Measurements from ENCODE around the gene CCDC39. TPM values are rescaled to one million over a fixed set of nuclear protein-coding genes. Genes with fewer than 3 reads are reported as not detected.

The CCDC39 gene
- total RNA-seq (under 1 TPM in 1 of 2 donors, not detected in 1; 0.60 TPM), polyA plus RNA-seq (not detected)
- long read RNA-seq, donor 1, partial matches to known transcripts = 0 of 2 reads
- long read RNA-seq, donor 1, other reads (novel, unspliced or antisense) = 2 of 2 reads
- long read RNA-seq, donor 2, partial matches to known transcripts = 0 of 1 reads
- long read RNA-seq, donor 2, other reads (novel, unspliced or antisense) = 1 of 1 reads

DNA sequence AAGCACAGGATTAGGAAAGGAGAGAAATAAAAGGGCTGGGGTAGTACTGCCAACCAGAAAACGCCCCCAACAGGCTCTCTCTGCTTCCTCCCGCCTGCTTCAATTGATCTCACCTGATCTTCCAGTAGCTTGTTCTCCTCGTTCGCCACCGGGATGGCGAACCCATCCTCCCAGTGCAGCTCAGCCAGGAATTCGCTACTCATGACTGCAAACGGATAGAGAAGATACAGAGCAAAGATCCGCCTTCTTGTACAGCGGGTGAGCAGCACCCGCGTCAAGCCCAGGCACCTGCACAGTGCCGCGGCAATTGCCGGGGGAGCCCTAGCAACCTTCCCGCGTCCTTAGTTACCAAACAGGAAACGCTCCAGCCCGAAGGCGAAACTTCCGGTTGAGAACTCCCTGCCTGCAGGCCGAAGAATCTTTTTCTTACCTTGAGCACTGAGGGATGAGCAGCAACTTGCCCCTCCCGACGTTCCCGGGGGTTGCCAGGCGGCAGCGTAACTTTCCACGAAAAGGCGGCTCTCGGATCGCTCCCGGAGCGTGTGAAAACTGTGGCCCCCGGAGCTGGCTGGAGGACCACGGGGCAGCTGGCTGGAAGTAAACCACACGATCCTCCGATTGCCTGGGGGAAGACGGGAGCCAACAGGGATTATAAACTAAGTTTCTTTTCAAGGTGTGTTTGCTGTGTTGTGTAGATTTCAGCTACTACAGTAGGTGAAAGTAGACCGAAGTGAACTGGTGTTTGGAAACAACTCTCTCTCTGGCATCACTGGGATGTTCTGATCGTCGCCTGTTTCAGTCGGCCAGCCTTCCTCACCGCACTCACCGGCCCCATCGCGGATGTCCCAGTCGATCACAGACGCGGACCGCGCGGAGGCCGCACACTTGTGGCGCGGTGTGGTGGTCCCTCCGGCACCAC lies at the start of gene CCDC39:
TSS of gene CCDC39 (minus strand) at position 312 of the 919 bp plus-strand sequence. CDS start at position 203, 109 bp downstream.
- Histone ChIP-seq H3K4me1 (ENCODE audit: control insufficient read depth in 1 of 2, insufficient read depth in 2 of 2, low read length in 2 of 2) (no peaks in the 10 kb centered on the region), H3K36me3 (ENCODE audit: control insufficient read depth in 1 of 2, insufficient read depth in 2 of 2, low read length in 1 of 2) (no peaks in the 10 kb centered on the region), H3K27ac (ENCODE audit: low read depth in 1 of 2, low read length in 2 of 2) (no peak within 1 kb of the TSS), H3K9me3 (ENCODE audit: control insufficient read depth, low read length) (no peaks in the 10 kb centered on the region), H3K4me3 (ENCODE audit: low read length in 2 of 2) (peak within 1 kb of the TSS; percentile 45 to 54), H3K27me3 (ENCODE audit: control insufficient read depth in 1 of 2, insufficient read depth in 2 of 2, low read length in 1 of 2) (no peaks in the 10 kb centered on the region)
- peak; percentile 75 for ATAC-seq (ENCODE audit: low FRiP score)
- WGBS, 2 donors = 1% methylated on average over 55 to 56 of the region's 56 CpGs
- DNase-seq = peak; percentile 53 to 84
- intact Hi-C loops (cut with DNase I) = no loop called here

DNA sequence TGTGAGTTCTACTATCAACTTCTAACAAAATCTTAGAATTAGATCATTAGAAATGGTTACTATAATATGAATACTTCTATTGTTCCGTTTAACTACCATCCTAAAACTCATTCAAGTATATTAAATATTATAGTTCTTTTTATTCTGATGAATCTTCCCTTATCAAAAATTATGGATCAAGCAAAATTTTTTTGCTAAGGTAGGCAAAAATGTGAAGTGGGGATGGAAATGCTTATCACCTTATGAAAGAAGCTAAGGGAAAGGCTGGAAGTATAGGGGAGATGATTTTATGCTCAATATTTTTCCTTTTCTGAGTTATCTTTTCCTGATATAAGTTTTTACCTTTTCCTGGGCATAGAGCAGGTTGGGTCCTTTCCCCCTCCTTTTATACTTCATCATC lies 40.7 kb upstream of the CCDC39 start:
- Histone ChIP-seq H3K4me3 (ENCODE audit: low read length in 2 of 2) (no peak overlapping the region), H3K36me3 (ENCODE audit: control insufficient read depth in 1 of 2, insufficient read depth in 2 of 2, low read length in 1 of 2) (no peaks in the 10 kb centered on the region), H3K4me1 (ENCODE audit: control insufficient read depth in 1 of 2, insufficient read depth in 2 of 2, low read length in 2 of 2) (no peaks in the 10 kb centered on the region), H3K9me3 (ENCODE audit: control insufficient read depth, low read length) (no peaks in the 10 kb centered on the region), H3K27ac (ENCODE audit: low read depth in 1 of 2, low read length in 2 of 2) (no peak overlapping the region), H3K27me3 (ENCODE audit: control insufficient read depth in 1 of 2, insufficient read depth in 2 of 2, low read length in 1 of 2) (no peaks in the 10 kb centered on the region)
- ATAC-seq (ENCODE audit: low FRiP score) (no peak), DNase-seq (no peak)
- intact Hi-C loops (cut with DNase I) = no loop called here
- 37 to 87% methylated on average over 1 of the region's 1 CpG for WGBS, 2 donors

DNA sequence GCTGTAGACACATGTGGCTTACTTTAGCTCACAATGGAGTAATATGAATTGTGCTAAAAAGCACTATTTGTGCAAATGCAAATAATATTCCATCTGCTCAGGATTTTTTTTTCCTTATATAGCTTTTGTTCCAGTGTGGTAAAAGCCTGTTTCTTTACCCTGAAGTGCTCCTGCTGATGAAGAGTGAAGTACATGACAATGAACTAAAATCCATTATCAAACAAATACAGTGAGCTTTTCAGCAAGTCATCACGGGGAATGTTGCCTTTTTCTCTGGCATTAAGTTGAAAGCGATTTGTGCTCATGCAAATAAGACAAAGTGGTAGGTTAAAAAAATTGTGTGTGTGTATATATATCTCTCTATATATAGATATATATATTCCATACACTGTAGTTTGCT lies 28.6 kb upstream of the CCDC39 start:
- 8% methylated on average over 2 of the region's 2 CpGs for WGBS, 2 donors

DNA sequence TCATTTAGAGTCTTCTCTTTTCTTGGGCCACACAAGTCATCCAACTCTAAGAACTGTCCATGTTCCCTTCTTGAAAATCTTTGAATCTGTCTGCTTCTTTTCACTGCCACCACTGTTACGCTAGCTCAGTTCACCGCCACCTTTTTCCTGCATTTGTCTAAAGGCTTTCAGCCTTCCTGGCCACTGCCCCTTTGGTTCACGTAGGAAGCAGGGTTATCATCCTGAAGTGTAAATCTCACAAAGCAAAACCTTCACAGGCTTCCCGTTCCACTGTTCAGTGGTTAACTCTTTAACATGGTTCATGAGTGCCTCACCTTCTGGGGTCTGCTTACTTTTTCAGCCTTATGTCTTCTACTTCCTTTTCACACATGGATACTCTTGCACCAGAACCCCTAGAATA lies 26.3 kb upstream of the CCDC39 start:
- no peak for DNase-seq
- intact Hi-C loops (cut with DNase I) = no loop called here
- no peak for ATAC-seq (ENCODE audit: low FRiP score)
- H3K9me3 ChIP-seq (ENCODE audit: control insufficient read depth, low read length) = no peaks in the 10 kb centered on the region
- no peak overlapping the region for H3K27ac ChIP-seq (ENCODE audit: low read depth in 1 of 2, low read length in 2 of 2)
- 56 to 61% methylated on average over 4 of the region's 4 CpGs for WGBS, 2 donors
- no peaks in the 10 kb centered on the region for H3K4me1 ChIP-seq (ENCODE audit: control insufficient read depth in 1 of 2, insufficient read depth in 2 of 2, low read length in 2 of 2)
- no peaks in the 10 kb centered on the region for H3K27me3 ChIP-seq (ENCODE audit: control insufficient read depth in 1 of 2, insufficient read depth in 2 of 2, low read length in 1 of 2)
- no peak overlapping the region for H3K4me3 ChIP-seq (ENCODE audit: low read length in 2 of 2)
- no peaks in the 10 kb centered on the region for H3K36me3 ChIP-seq (ENCODE audit: control insufficient read depth in 1 of 2, insufficient read depth in 2 of 2, low read length in 1 of 2)

More for the DNA sequence above, 28.6 kb upstream of the CCDC39 start:
- Histone ChIP-seq H3K4me3 (ENCODE audit: low read length in 2 of 2) (no peak overlapping the region), H3K27ac (ENCODE audit: low read depth in 1 of 2, low read length in 2 of 2) (no peak overlapping the region), H3K4me1 (ENCODE audit: control insufficient read depth in 1 of 2, insufficient read depth in 2 of 2, low read length in 2 of 2) (no peaks in the 10 kb centered on the region), H3K9me3 (ENCODE audit: control insufficient read depth, low read length) (no peaks in the 10 kb centered on the region), H3K36me3 (ENCODE audit: control insufficient read depth in 1 of 2, insufficient read depth in 2 of 2, low read length in 1 of 2) (no peaks in the 10 kb centered on the region), H3K27me3 (ENCODE audit: control insufficient read depth in 1 of 2, insufficient read depth in 2 of 2, low read length in 1 of 2) (no peaks in the 10 kb centered on the region)
- no peak for DNase-seq
- no peak for ATAC-seq (ENCODE audit: low FRiP score)
- intact Hi-C loops (cut with DNase I) = no loop called here

DNA sequence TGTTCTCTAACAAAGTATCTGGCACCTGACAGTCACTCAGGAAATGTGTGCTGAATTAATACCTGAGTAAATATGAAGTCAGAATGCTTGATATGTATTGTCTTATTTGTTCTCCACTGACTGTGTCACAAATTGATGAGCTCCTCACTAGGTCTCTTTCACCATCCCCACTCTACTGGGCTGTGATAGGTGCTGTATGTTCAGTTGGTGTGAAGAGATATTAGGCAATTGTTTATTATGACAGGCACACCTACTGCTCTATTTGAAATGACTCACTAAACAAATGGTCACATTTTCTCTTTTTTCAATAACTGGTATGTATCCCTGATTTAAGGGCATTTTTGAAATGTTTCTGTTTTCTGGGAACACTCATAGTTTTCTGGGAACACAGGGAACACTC lies 25.2 kb upstream of the CCDC39 start:
- no peak for ATAC-seq (ENCODE audit: low FRiP score)
- H3K9me3 ChIP-seq (ENCODE audit: control insufficient read depth, low read length) = no peaks in the 10 kb centered on the region
- H3K4me1 ChIP-seq (ENCODE audit: control insufficient read depth in 1 of 2, insufficient read depth in 2 of 2, low read length in 2 of 2) = no peaks in the 10 kb centered on the region
- no peak overlapping the region for H3K4me3 ChIP-seq (ENCODE audit: low read length in 2 of 2)
- intact Hi-C loops (cut with DNase I) = no loop called here
- H3K27ac ChIP-seq (ENCODE audit: low read depth in 1 of 2, low read length in 2 of 2) = no peak overlapping the region
- no peak for DNase-seq
- no peaks in the 10 kb centered on the region for H3K36me3 ChIP-seq (ENCODE audit: control insufficient read depth in 1 of 2, insufficient read depth in 2 of 2, low read length in 1 of 2)
- H3K27me3 ChIP-seq (ENCODE audit: control insufficient read depth in 1 of 2, insufficient read depth in 2 of 2, low read length in 1 of 2) = no peaks in the 10 kb centered on the region

DNA sequence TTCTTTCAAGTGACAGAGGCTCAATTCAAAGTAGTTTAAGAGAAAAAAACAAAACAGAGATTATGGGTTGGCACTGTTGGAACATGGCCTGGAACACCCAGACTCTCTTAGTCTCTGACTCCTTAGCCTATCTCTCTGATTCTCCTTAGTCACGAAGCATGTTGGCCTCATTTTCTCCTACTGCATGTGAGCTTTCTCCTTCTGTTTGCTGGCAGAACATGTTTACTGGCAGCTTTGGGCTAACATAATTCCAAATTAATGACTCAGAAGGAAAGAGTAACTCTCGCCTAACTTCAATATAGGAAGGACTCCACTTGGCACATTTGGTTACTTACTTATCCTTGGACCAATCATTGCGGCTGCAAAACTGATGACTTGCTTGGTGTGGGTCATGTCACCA lies 21.7 kb upstream of the CCDC39 start:
- ATAC-seq (ENCODE audit: low FRiP score) (no peak), DNase-seq (no peak)
- Histone ChIP-seq H3K36me3 (ENCODE audit: control insufficient read depth in 1 of 2, insufficient read depth in 2 of 2, low read length in 1 of 2) (no peaks in the 10 kb centered on the region), H3K4me3 (ENCODE audit: low read length in 2 of 2) (no peak overlapping the region), H3K27ac (ENCODE audit: low read depth in 1 of 2, low read length in 2 of 2) (no peak overlapping the region), H3K9me3 (ENCODE audit: control insufficient read depth, low read length) (peaks cover 3% of the 10 kb centered on the region), H3K27me3 (ENCODE audit: control insufficient read depth in 1 of 2, insufficient read depth in 2 of 2, low read length in 1 of 2) (no peaks in the 10 kb centered on the region), H3K4me1 (ENCODE audit: control insufficient read depth in 1 of 2, insufficient read depth in 2 of 2, low read length in 2 of 2) (no peaks in the 10 kb centered on the region)
- intact Hi-C loops (cut with DNase I) = no loop called here
- WGBS, 2 donors = 47 to 57% methylated on average over 3 of the region's 3 CpGs

DNA sequence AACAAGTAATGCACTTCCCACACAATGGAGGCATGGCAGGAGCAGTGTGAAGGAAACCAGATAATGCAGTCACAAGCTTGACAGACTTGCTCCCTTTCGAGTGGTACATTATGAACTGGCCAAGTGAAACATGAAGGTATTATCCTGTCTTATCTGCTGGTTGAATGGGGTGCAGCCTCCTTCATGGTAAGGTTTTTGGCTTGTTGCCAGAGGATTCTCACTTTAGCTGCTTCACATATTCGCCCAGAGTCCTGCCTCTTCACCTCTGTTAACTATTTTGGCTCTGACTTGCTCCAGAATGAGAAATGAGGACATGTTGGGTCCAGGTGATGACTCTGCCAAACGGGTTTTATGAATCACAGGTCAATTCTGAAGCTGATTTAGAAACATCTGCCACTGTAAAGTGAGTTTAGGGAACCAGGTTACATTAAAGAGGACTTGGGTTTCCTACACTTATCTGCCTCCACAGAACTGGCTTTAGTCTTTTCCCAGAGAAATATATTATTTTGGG lies 19.5 kb upstream of the CCDC39 start:
- intact Hi-C loops (cut with DNase I) = no loop called here
- Histone ChIP-seq H3K9me3 (ENCODE audit: control insufficient read depth, low read length) (peaks cover 3% of the 10 kb centered on the region), H3K4me3 (ENCODE audit: low read length in 2 of 2) (no peak overlapping the region), H3K27me3 (ENCODE audit: control insufficient read depth in 1 of 2, insufficient read depth in 2 of 2, low read length in 1 of 2) (no peaks in the 10 kb centered on the region), H3K27ac (ENCODE audit: low read depth in 1 of 2, low read length in 2 of 2) (no peak overlapping the region), H3K36me3 (ENCODE audit: control insufficient read depth in 1 of 2, insufficient read depth in 2 of 2, low read length in 1 of 2) (no peaks in the 10 kb centered on the region), H3K4me1 (ENCODE audit: control insufficient read depth in 1 of 2, insufficient read depth in 2 of 2, low read length in 2 of 2) (no peaks in the 10 kb centered on the region)
- 51% methylated on average over 3 of the region's 3 CpGs for WGBS, 2 donors
- DNase-seq = no peak
- no peak for ATAC-seq (ENCODE audit: low FRiP score)

DNA sequence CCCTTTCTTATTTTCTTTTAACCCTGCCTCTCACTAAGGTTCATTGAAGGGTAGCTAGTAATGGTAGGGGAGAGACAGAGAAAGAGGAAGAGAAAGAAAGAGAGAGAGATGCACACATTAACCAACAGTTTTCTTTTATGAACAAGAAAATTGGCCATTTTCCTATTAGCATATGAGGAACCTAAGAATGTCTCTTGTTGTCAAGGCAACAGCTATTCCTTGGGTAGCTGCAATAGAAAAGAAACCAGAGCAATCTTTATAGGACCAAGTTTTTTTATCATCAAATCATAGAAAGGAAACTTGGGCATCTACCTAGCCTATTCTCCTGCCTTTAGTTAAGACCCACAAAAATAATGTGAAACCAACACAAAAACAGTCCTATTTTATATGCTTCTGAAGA lies 15.0 kb upstream of the CCDC39 start:
- Histone ChIP-seq H3K27me3 (ENCODE audit: control insufficient read depth in 1 of 2, insufficient read depth in 2 of 2, low read length in 1 of 2) (no peaks in the 10 kb centered on the region), H3K36me3 (ENCODE audit: control insufficient read depth in 1 of 2, insufficient read depth in 2 of 2, low read length in 1 of 2) (no peaks in the 10 kb centered on the region), H3K9me3 (ENCODE audit: control insufficient read depth, low read length) (peaks cover 3% of the 10 kb centered on the region), H3K4me3 (ENCODE audit: low read length in 2 of 2) (no peak overlapping the region), H3K27ac (ENCODE audit: low read depth in 1 of 2, low read length in 2 of 2) (no peak overlapping the region), H3K4me1 (ENCODE audit: control insufficient read depth in 1 of 2, insufficient read depth in 2 of 2, low read length in 2 of 2) (no peaks in the 10 kb centered on the region)
- ATAC-seq (ENCODE audit: low FRiP score) = no peak
- DNase-seq = no peak
- intact Hi-C loops (cut with DNase I) = no loop called here

DNA sequence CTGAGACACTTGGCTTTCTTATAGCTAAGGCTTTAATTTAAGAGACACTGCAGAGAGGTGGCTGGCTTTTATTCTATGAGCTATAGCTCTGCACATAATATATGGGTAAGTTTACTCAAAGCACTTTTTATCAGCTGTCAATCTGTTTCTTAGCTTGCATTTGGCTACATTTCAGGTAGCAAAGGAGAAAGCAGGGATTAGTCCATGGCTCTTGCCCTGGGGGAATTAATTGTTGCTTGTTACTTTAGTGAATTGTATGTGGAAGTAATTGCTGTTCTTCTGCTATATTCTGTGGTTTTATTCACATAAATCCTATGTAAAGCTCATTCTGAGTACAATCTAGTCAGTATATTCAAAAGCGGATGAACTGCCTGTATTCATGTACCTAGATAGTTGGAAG lies 14.4 kb upstream of the CCDC39 start:
- H3K27me3 ChIP-seq (ENCODE audit: control insufficient read depth in 1 of 2, insufficient read depth in 2 of 2, low read length in 1 of 2) = no peaks in the 10 kb centered on the region
- WGBS, 2 donors = 81 to 91% methylated on average over 1 of the region's 1 CpG
- no peak overlapping the region for H3K27ac ChIP-seq (ENCODE audit: low read depth in 1 of 2, low read length in 2 of 2)
- H3K4me1 ChIP-seq (ENCODE audit: control insufficient read depth in 1 of 2, insufficient read depth in 2 of 2, low read length in 2 of 2) = no peaks in the 10 kb centered on the region
- no peaks in the 10 kb centered on the region for H3K36me3 ChIP-seq (ENCODE audit: control insufficient read depth in 1 of 2, insufficient read depth in 2 of 2, low read length in 1 of 2)
- intact Hi-C loops (cut with DNase I) = no loop called here
- no peak for DNase-seq
- peaks cover 1% of the 10 kb centered on the region for H3K9me3 ChIP-seq (ENCODE audit: control insufficient read depth, low read length)
- no peak for ATAC-seq (ENCODE audit: low FRiP score)
- H3K4me3 ChIP-seq (ENCODE audit: low read length in 2 of 2) = no peak overlapping the region
